ENCODE data around the gene APRT. TPM values are rescaled to one million over a fixed set of nuclear protein-coding genes. Genes with fewer than 3 reads are reported as not detected.

APRT gene
- total RNA-seq, 1 donor from 2014 or later = 53.4 TPM

DNA sequence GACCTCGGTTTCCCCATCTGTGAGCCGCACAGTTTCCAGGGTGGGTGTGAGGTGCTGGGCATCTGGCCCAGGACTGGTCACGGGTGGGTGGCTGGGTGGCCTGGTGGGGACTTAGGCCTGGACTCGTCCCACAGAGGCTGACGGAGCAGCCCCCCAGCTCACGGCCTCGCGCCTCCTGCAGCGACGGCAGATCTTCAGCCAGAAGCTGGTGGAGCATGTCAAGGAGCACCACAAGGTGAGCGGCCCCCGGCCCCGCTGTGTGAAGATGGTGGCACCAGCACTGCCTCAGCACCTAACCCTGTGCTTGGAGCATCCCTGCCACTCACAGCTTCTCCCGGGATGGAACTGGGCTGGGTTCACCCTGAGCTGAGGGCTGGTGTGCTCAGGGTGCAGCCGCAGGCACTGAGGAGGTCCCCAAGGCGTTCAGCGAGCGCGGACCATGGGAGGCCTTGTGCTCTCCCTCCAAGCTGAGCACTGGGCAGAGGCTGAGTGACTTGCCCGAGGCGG is 5.8 kb downstream of the APRT start:
- Histone ChIP-seq H3K4me1 (peaks cover 13% of the 10 kb centered on the region), H3K79me2 (ENCODE audit: low read depth) (peaks cover 45% of the 10 kb centered on the region), H3K4me2 (no peak overlapping the region), H3K9ac (no peak overlapping the region), H4K20me1 (ENCODE audit: low read depth) (peaks cover 54% of the 10 kb centered on the region), H3F3A (ENCODE audit: low read depth) (peaks cover 65% of the 10 kb centered on the region), H3K36me3 (no peaks in the 10 kb centered on the region), H3K27me3 (no peaks in the 10 kb centered on the region), H2AFZ (replicated peaks) (no peak overlapping the region), H3K27ac (no peak overlapping the region), H3K9me3 (ENCODE audit: low read depth) (no peaks in the 10 kb centered on the region), H3K4me3 (no peak overlapping the region)
- H3K27ac Mint-ChIP-seq = no peak overlapping the region
- H3K4me1 Mint-ChIP-seq = peaks cover 3% of the 10 kb centered on the region
- DNase-seq (ENCODE audit: low spot score) = no peak
- no peak for TF ChIP-seq EZH2phosphoT487 (IDR thresholded peaks at IDR 0.05)
- TF ChIP-seq, protein P1, sequence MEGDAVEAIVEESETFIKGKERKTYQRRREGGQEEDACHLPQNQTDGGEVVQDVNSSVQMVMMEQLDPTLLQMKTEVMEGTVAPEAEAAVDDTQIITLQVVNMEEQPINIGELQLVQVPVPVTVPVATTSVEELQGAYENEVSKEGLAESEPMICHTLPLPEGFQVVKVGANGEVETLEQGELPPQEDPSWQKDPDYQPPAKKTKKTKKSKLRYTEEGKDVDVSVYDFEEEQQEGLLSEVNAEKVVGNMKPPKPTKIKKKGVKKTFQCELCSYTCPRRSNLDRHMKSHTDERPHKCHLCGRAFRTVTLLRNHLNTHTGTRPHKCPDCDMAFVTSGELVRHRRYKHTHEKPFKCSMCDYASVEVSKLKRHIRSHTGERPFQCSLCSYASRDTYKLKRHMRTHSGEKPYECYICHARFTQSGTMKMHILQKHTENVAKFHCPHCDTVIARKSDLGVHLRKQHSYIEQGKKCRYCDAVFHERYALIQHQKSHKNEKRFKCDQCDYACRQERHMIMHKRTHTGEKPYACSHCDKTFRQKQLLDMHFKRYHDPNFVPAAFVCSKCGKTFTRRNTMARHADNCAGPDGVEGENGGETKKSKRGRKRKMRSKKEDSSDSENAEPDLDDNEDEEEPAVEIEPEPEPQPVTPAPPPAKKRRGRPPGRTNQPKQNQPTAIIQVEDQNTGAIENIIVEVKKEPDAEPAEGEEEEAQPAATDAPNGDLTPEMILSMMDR (IDR thresholded peaks at IDR 0.05) = no peak
- TF ChIP-seq EZH2 (IDR thresholded peaks at IDR 0.05) = no peak
- H3K4me3 Mint-ChIP-seq = no peak overlapping the region
- H3K36me3 Mint-ChIP-seq = peaks cover 4% of the 10 kb centered on the region
- peaks cover 12% of the 10 kb centered on the region for H3K27me3 Mint-ChIP-seq (ENCODE audit: insufficient read depth, low read depth)
- no peaks in the 10 kb centered on the region for H3K9me3 Mint-ChIP-seq

DNA sequence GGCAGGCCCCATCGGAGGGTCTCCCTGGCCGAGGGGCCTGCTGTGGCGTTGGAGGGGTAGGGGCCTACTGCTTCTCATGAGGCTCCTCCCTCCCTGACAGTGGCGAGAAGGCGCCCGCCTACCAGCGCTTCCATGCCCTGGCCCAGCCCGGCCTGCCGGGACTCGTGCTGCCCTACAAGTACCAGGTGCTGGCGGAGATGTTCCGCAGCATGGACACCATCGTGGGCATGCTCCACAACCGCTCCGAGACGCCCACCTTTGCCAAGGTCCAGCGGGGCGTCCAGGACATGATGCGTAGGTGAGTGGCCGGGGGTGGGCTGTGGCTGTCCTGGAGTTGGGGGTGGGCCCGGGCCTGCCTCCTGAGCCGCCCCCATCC is 6.4 kb downstream of the APRT start:
- Mint-ChIP-seq H3K9me3 (no peaks in the 10 kb centered on the region), H3K4me1 (peaks cover 3% of the 10 kb centered on the region), H3K27me3 (ENCODE audit: insufficient read depth, low read depth) (peaks cover 13% of the 10 kb centered on the region), H3K36me3 (peaks cover 4% of the 10 kb centered on the region), H3K27ac (no peak overlapping the region), H3K4me3 (peak overlapping the region; percentile 87)
- peaks cover 59% of the 10 kb centered on the region for H3F3A ChIP-seq (ENCODE audit: low read depth)
- no peaks in the 10 kb centered on the region for H3K9me3 ChIP-seq (ENCODE audit: low read depth)
- H3K9ac ChIP-seq = no peak overlapping the region
- H3K79me2 ChIP-seq (ENCODE audit: low read depth) = peaks cover 39% of the 10 kb centered on the region
- H3K27me3 ChIP-seq = no peaks in the 10 kb centered on the region
- no peak overlapping the region for H2AFZ ChIP-seq (replicated peaks)
- H3K36me3 ChIP-seq = no peaks in the 10 kb centered on the region
- no peak for TF ChIP-seq EZH2 (IDR thresholded peaks at IDR 0.05)
- H4K20me1 ChIP-seq (ENCODE audit: low read depth) = peaks cover 48% of the 10 kb centered on the region
- no peak for DNase-seq (ENCODE audit: low spot score)
- no peak overlapping the region for H3K27ac ChIP-seq
- peaks cover 9% of the 10 kb centered on the region for H3K4me1 ChIP-seq
- H3K4me2 ChIP-seq = peak overlapping the region; percentile 99
- no peak overlapping the region for H3K4me3 ChIP-seq

DNA sequence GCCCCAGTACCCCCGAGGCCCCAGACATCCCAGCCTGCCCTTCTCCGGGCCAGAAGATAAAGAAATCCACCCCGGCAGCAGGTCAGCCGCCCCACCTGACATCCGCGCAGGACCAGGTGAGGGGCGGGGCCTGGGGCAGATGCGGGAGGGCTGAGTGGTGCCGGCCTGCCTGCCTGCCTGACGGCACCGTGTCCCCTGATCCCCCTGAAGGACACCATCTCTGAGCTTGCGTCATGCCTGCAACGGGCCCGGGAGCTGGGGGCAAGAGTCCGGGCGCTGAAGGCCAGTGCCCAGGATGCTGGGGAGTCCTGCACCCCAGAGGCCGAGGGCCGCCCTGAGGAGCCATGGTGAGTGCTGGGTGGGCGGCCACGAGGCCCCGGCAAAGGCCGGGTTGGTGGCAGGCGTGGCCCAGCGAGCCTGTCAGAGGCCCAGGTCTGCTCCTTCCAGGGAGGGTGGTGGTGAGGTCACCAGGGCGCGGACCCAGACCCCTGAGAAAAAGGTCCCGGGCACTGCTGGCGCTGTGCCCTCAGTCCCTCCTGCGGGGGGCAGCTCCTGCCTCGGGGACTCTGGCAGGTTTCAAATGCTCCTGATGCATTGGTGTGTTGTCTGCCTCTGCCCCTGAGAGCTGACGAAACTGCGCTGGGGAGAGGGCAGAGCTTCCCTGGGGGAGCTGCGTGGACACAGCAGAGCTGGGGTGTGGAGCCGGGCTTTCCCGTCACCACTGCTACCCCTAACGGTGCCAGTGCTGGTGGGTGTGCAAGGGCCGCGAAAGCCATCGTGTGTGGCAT is 7.0 kb downstream of the APRT start:
- peak overlapping the region; percentile 87 for H3K4me3 Mint-ChIP-seq
- Histone ChIP-seq H3K79me2 (ENCODE audit: low read depth) (peaks cover 35% of the 10 kb centered on the region), H3K9ac (peak overlapping the region; percentile 83), H3K9me3 (ENCODE audit: low read depth) (no peaks in the 10 kb centered on the region), H3K36me3 (no peaks in the 10 kb centered on the region), H3K4me1 (peaks cover 9% of the 10 kb centered on the region), H3K4me2 (peak overlapping the region; percentile 99), H3K27me3 (no peaks in the 10 kb centered on the region), H2AFZ (replicated peaks) (no peak overlapping the region), H4K20me1 (ENCODE audit: low read depth) (peaks cover 42% of the 10 kb centered on the region), H3K27ac (no peak overlapping the region), H3K4me3 (peak overlapping the region; percentile 76), H3F3A (ENCODE audit: low read depth) (peaks cover 54% of the 10 kb centered on the region)
- H3K36me3 Mint-ChIP-seq = peaks cover 4% of the 10 kb centered on the region
- no peak for DNase-seq (ENCODE audit: low spot score)
- H3K9me3 Mint-ChIP-seq = no peaks in the 10 kb centered on the region
- no peak overlapping the region for H3K27ac Mint-ChIP-seq
- H3K27me3 Mint-ChIP-seq (ENCODE audit: insufficient read depth, low read depth) = peaks cover 13% of the 10 kb centered on the region
- H3K4me1 Mint-ChIP-seq = no peaks in the 10 kb centered on the region
- TF ChIP-seq, protein P1 (IDR thresholded peaks at IDR 0.05) = no peak
- TF ChIP-seq EZH2 (IDR thresholded peaks at IDR 0.05) = no peak
- TF ChIP-seq EZH2phosphoT487 (IDR thresholded peaks at IDR 0.05) = no peak

DNA sequence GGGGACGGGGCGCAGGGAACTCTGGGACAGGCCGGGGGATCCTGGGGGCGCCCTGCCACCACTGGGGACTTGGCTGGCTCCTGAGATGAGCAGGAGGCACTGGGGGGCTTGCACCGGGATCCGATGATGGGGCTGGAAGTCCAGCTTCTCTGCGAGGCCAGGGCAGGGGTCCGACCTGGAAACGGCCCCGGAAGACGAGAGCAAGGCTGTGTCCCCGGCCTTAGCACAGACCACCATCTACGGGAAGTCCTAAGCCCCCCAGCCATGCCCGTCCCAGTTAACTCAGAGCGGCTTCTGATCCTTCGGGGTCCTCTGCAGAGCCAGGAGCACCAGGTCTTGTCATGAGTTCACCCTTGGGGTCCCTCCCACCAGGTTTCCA is 7.6 kb downstream of the APRT start:
- no peak for DNase-seq (ENCODE audit: low spot score)
- H4K20me1 ChIP-seq (ENCODE audit: low read depth) = peaks cover 36% of the 10 kb centered on the region
- H3K4me2 ChIP-seq = peak overlapping the region; percentile 99
- no peaks in the 10 kb centered on the region for H3K27me3 ChIP-seq
- H3K36me3 Mint-ChIP-seq = peaks cover 4% of the 10 kb centered on the region
- H3K27ac Mint-ChIP-seq = no peak overlapping the region
- H3K79me2 ChIP-seq (ENCODE audit: low read depth) = peaks cover 35% of the 10 kb centered on the region
- H3K27ac ChIP-seq = no peak overlapping the region
- H3K4me3 Mint-ChIP-seq = peak overlapping the region; percentile 87
- H3K4me1 ChIP-seq = peaks cover 9% of the 10 kb centered on the region
- no peak overlapping the region for H2AFZ ChIP-seq (replicated peaks)
- H3K9me3 Mint-ChIP-seq = no peaks in the 10 kb centered on the region
- no peaks in the 10 kb centered on the region for H3K36me3 ChIP-seq
- no peaks in the 10 kb centered on the region for H3K9me3 ChIP-seq (ENCODE audit: low read depth)
- peaks cover 48% of the 10 kb centered on the region for H3F3A ChIP-seq (ENCODE audit: low read depth)
- H3K27me3 Mint-ChIP-seq (ENCODE audit: insufficient read depth, low read depth) = peaks cover 11% of the 10 kb centered on the region
- TF ChIP-seq EZH2phosphoT487 (IDR thresholded peaks at IDR 0.05) (no peak), EZH2 (IDR thresholded peaks at IDR 0.05) (no peak)
- TF ChIP-seq, protein P1 (IDR thresholded peaks at IDR 0.05) = no peak
- peak overlapping the region; percentile 83 for H3K9ac ChIP-seq
- no peaks in the 10 kb centered on the region for H3K4me1 Mint-ChIP-seq
- peak overlapping the region; percentile 76 for H3K4me3 ChIP-seq

Measured in neural progenitor cell (in vitro differentiated cells).